Stimulated activated CD4-positive, alpha-beta T cell treated with anti-CD3 and anti-CD28 coated beads, Interleukin-1b, Interleukin-23, amount 100 ng/mL, for 1 hour (primary cell): ENCODE measurements around the gene ECSIT.
"Not testable (repeated sequence)": the region's sequence is repeated elsewhere in the genome, so short reads cannot be mapped to it uniquely, and the experiment has no call there.

Source experiments
- DNase-seq, 2 donors: peaks; one replicate each; pipeline ENCODE4 v3.0.0-alpha.2; 2020; ENCODE audit warnings: low read depth in 2 of 2

Gene ECSIT

GRCh38 chr19:11478167-11479089 lies 50.5 kb downstream of the ECSIT start:
- no peak for DNase-seq

GRCh38 chr19:11475861-11476260 lies 53.1 kb downstream of the ECSIT start:
- no peak for DNase-seq

- not testable (repeated sequence) for DNase-seq
Observed at GRCh38 chr19:11475343-11475742, 53.6 kb downstream of the ECSIT start.

- DNase-seq: no peak
Observed at GRCh38 chr19:11473725-11474124, 55.2 kb downstream of the ECSIT start.

- not testable (repeated sequence) for DNase-seq
Observed at GRCh38 chr19:11468266-11468845, 60.6 kb downstream of the ECSIT start.

- no peak for DNase-seq
Observed at GRCh38 chr19:11465600-11465999, 63.3 kb downstream of the ECSIT start.

GRCh38 chr19:11464333-11465265 lies 64.3 kb downstream of the ECSIT start:
- no peak for DNase-seq

GRCh38 chr19:11463391-11463790 lies 65.5 kb downstream of the ECSIT start:
- DNase-seq: no peak

GRCh38 chr19:11461453-11461852 lies 67.5 kb downstream of the ECSIT start:
- DNase-seq: no peak

GRCh38 chr19:11460207-11460606 lies 68.7 kb downstream of the ECSIT start:
- no peak for DNase-seq

GRCh38 chr19:11458912-11459311 lies 70.0 kb downstream of the ECSIT start:
- not testable (repeated sequence) for DNase-seq

- DNase-seq: no peak
Observed at GRCh38 chr19:11458236-11458900, 70.6 kb downstream of the ECSIT start.

GRCh38 chr19:11457831-11458230 lies 71.1 kb downstream of the ECSIT start:
- no peak for DNase-seq

GRCh38 chr19:11457115-11457514 lies 71.8 kb downstream of the ECSIT start:
- no peak for DNase-seq

- no peak for DNase-seq
Observed at GRCh38 chr19:11456659-11457058, 72.3 kb downstream of the ECSIT start.
